Measurements from ENCODE around the gene SPN.
"Not testable (repeated sequence)": the region's sequence is repeated elsewhere in the genome, so short reads cannot be mapped to it uniquely, and the experiment has no call there.

The SPN gene

GRCh38 chr16:29649588-29650494 is 13.2 kb upstream of the SPN start:
- no peak for TF ChIP-seq CTCF (IDR thresholded peaks at IDR 0.05; ENCODE audit: insufficient read depth, missing control alignments)
- no peak for FAIRE-seq
- no peak for DNase-seq (ENCODE audit: insufficient read length, low spot score)

DNA sequence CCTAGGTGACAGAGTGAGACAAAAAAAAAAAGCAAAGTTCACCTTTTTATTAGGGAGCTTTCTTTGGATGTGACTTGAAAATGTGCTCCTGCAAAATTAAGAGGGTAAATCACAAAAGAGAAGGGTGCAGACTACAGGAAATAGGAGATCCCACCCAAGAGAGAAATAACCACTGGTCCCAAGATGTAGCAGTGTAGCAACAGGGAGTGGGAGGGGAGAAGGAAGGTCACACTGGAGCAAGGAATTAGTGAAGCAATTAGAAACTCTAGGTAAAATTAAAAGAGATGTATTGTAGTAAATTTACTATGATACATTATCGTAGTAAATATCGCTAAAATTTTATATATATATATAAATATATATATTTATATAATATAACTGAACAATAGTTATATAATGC is 12.3 kb upstream of the SPN start:
- no peak for FAIRE-seq
- no peak for DNase-seq (ENCODE audit: insufficient read length, low spot score)
- TF ChIP-seq CTCF (IDR thresholded peaks at IDR 0.05; ENCODE audit: insufficient read depth, missing control alignments) = no peak

- no peak for FAIRE-seq
- no peak for DNase-seq (ENCODE audit: insufficient read length, low spot score)
- TF ChIP-seq CTCF (IDR thresholded peaks at IDR 0.05; ENCODE audit: insufficient read depth, missing control alignments) = no peak
Measured at GRCh38 chr16:29651774-29652349, 11.2 kb upstream of the SPN start.

GRCh38 chr16:29653471-29653870 is 9.6 kb upstream of the SPN start:
- FAIRE-seq (no peak), DNase-seq (ENCODE audit: insufficient read length, low spot score) (no peak)
- TF ChIP-seq CTCF (IDR thresholded peaks at IDR 0.05; ENCODE audit: insufficient read depth, missing control alignments) = no peak

- not testable (repeated sequence) for DNase-seq (ENCODE audit: insufficient read length, low spot score); FAIRE-seq
Measured at GRCh38 chr16:29653890-29654289, 9.2 kb upstream of the SPN start.

GRCh38 chr16:29656688-29657523 is 6.1 kb upstream of the SPN start:
- no peak for TF ChIP-seq CTCF (IDR thresholded peaks at IDR 0.05; ENCODE audit: insufficient read depth, missing control alignments)

DNA sequence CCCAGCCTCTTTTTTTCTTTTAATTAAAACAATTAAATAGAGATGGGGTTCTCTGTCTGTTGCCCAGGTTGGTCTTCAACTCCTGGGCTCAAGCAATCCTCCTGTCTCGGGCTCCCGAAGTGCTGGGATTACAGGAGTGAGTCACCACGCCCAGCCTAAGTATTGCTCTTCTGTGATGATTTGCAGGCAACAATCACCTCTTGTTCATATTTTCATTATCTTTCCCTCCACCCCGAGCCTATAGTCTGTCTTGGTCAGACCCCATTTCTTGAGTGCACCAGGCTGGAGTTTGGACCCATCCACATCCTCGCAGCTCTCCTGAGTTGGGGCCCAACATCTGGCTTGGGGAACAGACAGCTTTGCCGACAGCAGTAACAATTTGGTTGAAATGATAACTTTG is 4.3 kb upstream of the SPN start:
- DNase-seq (ENCODE audit: insufficient read length, low spot score) (no peak), FAIRE-seq (no peak)
- no peak for TF ChIP-seq CTCF (IDR thresholded peaks at IDR 0.05; ENCODE audit: insufficient read depth, missing control alignments)

More at GRCh38 chr16:29656688-29657523, 6.1 kb upstream of the SPN start:
- DNase-seq (ENCODE audit: insufficient read length, low spot score) (no peak), FAIRE-seq (no peak)
